Adrenal gland (tissue), 5 donors: Measurements from ENCODE around the gene PIWIL1.

Experiments
- POLR2A ChIP-seq, 2 donors: fragments of 450-650 bp; IDR thresholded peaks; one replicate each; pipeline ENCODE4 v1.6.1; 2017; ENCODE audit warnings: antibody characterized with exemption in 2 of 2, mild to moderate bottlenecking in 2 of 2, moderate library complexity in 1 of 2
- TF ChIP-seq, protein P1 (sequence below), 6 experiments: fragments of 450-650 bp in 4 of 6; fragments of 200-600 bp in 2 of 6; sonication (generic) in 1 of 6; IDR thresholded peaks; 1 replicate in 5 of 6; 2 replicates in 1 of 6; pipeline versions ENCODE4 v1.5.1 to v1.8.0; 2016 to 2021; ENCODE audit warnings: antibody characterized with exemption in 6 of 6, mild to moderate bottlenecking in 2 of 6, moderate library complexity in 1 of 6
- donor health status: DM: no; HTN: no; CAD: no.

DNA sequence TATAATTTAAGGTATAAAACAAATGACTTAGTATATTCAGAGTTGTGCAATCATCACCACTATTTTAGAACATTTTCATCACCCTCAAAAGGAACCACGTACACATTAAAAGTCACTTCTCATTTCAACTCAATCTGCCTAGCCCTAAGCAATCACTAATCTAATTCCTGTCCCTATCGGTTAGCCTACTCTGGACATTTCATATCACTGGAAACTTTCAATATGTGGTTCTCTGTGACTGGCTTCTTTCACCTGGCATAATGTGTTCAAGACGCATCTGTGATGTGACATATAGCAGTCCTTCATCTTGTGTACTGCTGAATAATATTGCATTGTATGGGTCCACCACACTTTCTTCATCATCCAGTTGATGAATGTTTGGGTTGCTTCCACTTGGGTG, 15.4 kb upstream of the PIWIL1 start:
- TF ChIP-seq, protein P1, sequence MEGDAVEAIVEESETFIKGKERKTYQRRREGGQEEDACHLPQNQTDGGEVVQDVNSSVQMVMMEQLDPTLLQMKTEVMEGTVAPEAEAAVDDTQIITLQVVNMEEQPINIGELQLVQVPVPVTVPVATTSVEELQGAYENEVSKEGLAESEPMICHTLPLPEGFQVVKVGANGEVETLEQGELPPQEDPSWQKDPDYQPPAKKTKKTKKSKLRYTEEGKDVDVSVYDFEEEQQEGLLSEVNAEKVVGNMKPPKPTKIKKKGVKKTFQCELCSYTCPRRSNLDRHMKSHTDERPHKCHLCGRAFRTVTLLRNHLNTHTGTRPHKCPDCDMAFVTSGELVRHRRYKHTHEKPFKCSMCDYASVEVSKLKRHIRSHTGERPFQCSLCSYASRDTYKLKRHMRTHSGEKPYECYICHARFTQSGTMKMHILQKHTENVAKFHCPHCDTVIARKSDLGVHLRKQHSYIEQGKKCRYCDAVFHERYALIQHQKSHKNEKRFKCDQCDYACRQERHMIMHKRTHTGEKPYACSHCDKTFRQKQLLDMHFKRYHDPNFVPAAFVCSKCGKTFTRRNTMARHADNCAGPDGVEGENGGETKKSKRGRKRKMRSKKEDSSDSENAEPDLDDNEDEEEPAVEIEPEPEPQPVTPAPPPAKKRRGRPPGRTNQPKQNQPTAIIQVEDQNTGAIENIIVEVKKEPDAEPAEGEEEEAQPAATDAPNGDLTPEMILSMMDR (IDR thresholded peaks at IDR 0.05), result no peak
- TF ChIP-seq POLR2A (IDR thresholded peaks at IDR 0.05), result no peak
